Transverse colon (tissue), 4 donors: ENCODE results near the gene MAN1C1. TPM values are rescaled to one million over a fixed set of nuclear protein-coding genes. Genes with fewer than 3 reads are reported as not detected.

Experiments
- DNase-seq: peaks from one replicate; pipeline ENCODE4 v3.0.0-alpha.2; 2019
- H3K27ac ChIP-seq, 4 donors: fragments of 200-600 bp; sonication (generic); 2 replicates each; pipeline ENCODE4 v1.5.1; 2016 to 2018; ENCODE audit warnings: inconsistent platforms in 4 of 4
- H3K27me3 ChIP-seq: fragments of 200-600 bp; sonication (generic); 2 replicates; pipeline ENCODE4 v1.5.1; 2017; ENCODE audit warnings: inconsistent platforms
- H3K36me3 ChIP-seq, 4 donors: fragments of 200-600 bp; sonication (generic); 2 replicates each; pipeline ENCODE4 v1.5.1; 2017 to 2019; ENCODE audit warnings: inconsistent platforms in 4 of 4
- H3K4me1 ChIP-seq, 4 donors: fragments of 200-600 bp; sonication (generic); 2 replicates each; pipeline ENCODE4 v1.5.1; 2017 to 2020; ENCODE audit warnings: inconsistent platforms in 4 of 4
- H3K4me3 ChIP-seq, 4 donors: fragments of 200-600 bp; sonication (generic); 1 replicate in 1 of 4; 2 replicates in 3 of 4; pipeline versions ENCODE4 v1.5.1 to v1.6.1; 2017 to 2019; ENCODE audit warnings: inconsistent platforms in 4 of 4
- H3K9me3 ChIP-seq, 2 donors: fragments of 200-600 bp; sonication (generic); 2 replicates each; pipeline ENCODE4 v1.5.1; 2017 to 2019; ENCODE audit warnings: inconsistent platforms in 2 of 2
- CTCF ChIP-seq, 5 experiments: fragments of 200-600 bp in 3 of 5; fragments of 450-650 bp in 2 of 5; sonication (generic) in 3 of 5; IDR thresholded peaks; 1 replicate in 2 of 5; 2 replicates in 3 of 5; pipeline ENCODE4 v1.5.1; 2016 to 2017; ENCODE audit warnings: antibody characterized with exemption in 5 of 5, inconsistent platforms in 3 of 5, mild to moderate bottlenecking in 2 of 5, moderate library complexity in 1 of 5
- EP300 ChIP-seq: sonication (generic); formaldehyde crosslinking; IDR thresholded peaks from one replicate; pipeline ENCODE4 v1.6.1; 2017; ENCODE audit warnings: antibody characterized with exemption, low read depth
- POLR2A ChIP-seq: fragments of 450-650 bp; IDR thresholded peaks from one replicate; pipeline ENCODE4 v1.6.1; 2016; ENCODE audit warnings: antibody characterized with exemption, mild to moderate bottlenecking, moderate library complexity
- POLR2AphosphoS5 ChIP-seq, 3 donors: sonication (generic); formaldehyde crosslinking; IDR thresholded peaks; one replicate each; pipeline ENCODE4 v1.6.1; 2016; ENCODE audit warnings: antibody characterized with exemption in 3 of 3
- WGBS, 2 donors: methylation state at CpG; one replicate each; pipeline ENCODE4 v1.1.5; 2018; ENCODE audit warnings: low coverage in 1 of 2; 5-methylcytosine and 5-hydroxymethylcytosine counted together
- in situ Hi-C, 4 donors: fragments of 200-750 bp; cut with MboI; loops; one replicate each; pipeline versions ENCODE4 v1.15.0 to v1.15.1; 2017; ENCODE audit warnings: low sequenced_read_pairs in 3 of 4, low pct_ligation_motif_present in 1 of 4, low pct_unique_long_range_greater_than_20kb in 1 of 4
- intact Hi-C: fragments of 100-400 bp; cut with DNase I; formaldehyde crosslinking; loops from one replicate; pipeline ENCODE4 v1.15.1; 2023; ENCODE audit warnings: low total_unique reads
- total RNA-seq, 4 donors: library from RNA; depleted of rRNA; stranded (reverse); fragments of >200 nt; gene quantifications; one replicate each; pipeline ENCODE4 v1.1.0, GENCODE V29; 2016

The MAN1C1 gene
- total RNA-seq, 4 donors from 2014 or later: 2.4 to 6.8 (median 4.3) TPM

- intact Hi-C loops: no loop called here
- H3K36me3 ChIP-seq: no peaks in the 10 kb centered on the region
- in situ Hi-C loops: no loop called here
- no peak overlapping the region for H3K27ac ChIP-seq
- no peak for DNase-seq
- no peaks in the 10 kb centered on the region for H3K27me3 ChIP-seq
- WGBS, 2 donors: 96 to 100% methylated on average over 5 to 11 of the region's 11 CpGs
- no peak for TF ChIP-seq EP300
- H3K4me1 ChIP-seq: peaks cover 0 to 12% (median 5%) of the 10 kb centered on the region in 4 donors
- no peak overlapping the region for H3K4me3 ChIP-seq
- H3K9me3 ChIP-seq: no peaks in the 10 kb centered on the region
Observed at GRCh38 chr1:25685211-25685750, 68.7 kb downstream of the MAN1C1 start.

DNA sequence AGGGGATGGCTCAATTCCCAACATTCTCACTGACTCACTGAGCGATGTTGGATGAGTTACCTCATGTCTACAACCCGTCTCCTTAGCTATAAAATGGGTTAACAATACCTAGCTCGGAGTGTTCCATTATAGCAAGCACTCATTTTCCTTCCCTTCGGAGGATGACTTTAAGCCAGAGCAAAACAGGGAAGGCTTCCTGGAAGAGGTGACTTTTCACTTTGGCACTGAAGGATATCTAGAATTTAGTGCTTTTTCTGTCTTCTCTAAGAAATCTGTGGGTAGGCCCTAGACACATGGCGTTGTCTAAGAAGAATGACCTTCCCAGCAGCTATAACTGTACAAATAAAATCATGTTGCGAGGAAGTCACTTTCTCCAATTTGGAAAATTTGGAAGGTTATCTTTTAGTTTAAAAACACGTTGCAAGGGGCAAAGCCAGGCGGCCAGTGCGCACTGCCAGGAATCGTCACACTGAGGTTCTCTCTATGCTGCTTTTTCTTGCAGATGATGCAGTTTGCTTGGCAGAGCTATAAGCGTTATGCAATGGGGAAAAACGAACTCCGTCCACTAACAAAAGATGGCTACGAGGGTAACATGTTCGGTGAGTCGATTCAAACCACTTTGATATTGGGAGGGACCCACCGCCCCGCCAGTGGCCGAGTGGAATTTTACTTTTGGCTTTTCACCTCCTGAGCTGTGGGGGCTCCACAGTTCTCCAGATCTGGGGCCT, 69.5 kb downstream of the MAN1C1 start:
- Histone ChIP-seq H3K4me3 (no peak overlapping the region), H3K27me3 (no peaks in the 10 kb centered on the region), H3K4me1 (peaks cover 0 to 12% (median 5%) of the 10 kb centered on the region in 4 donors), H3K9me3 (no peaks in the 10 kb centered on the region), H3K27ac (no peak overlapping the region), H3K36me3 (no peaks in the 10 kb centered on the region)
- TF ChIP-seq CTCF (IDR thresholded peaks at IDR 0.05): no peak
- TF ChIP-seq POLR2AphosphoS5 (IDR thresholded peaks at IDR 0.05): no peak
- no peak for TF ChIP-seq EP300
- no peak for TF ChIP-seq POLR2A
- in situ Hi-C loops: no loop called here
- DNase-seq: no peak
- WGBS, 2 donors: 93% methylated on average over 11 to 19 of the region's 19 CpGs
- intact Hi-C loops: no loop called here

GRCh38 chr1:25687221-25688017, 70.8 kb downstream of the MAN1C1 start:
- no peak for DNase-seq
- Histone ChIP-seq H3K4me3 (no peak overlapping the region), H3K9me3 (no peaks in the 10 kb centered on the region), H3K4me1 (peaks cover 0 to 12% (median 5%) of the 10 kb centered on the region in 4 donors), H3K27ac (no peak overlapping the region), H3K36me3 (no peaks in the 10 kb centered on the region), H3K27me3 (no peaks in the 10 kb centered on the region)
- WGBS, 2 donors: 67 to 82% methylated on average over 3 to 6 of the region's 6 CpGs
- in situ Hi-C loops: no loop called here
- no peak for TF ChIP-seq POLR2A
- TF ChIP-seq POLR2AphosphoS5 (IDR thresholded peaks at IDR 0.05): no peak
- TF ChIP-seq CTCF (IDR thresholded peaks at IDR 0.05): no peak
- TF ChIP-seq EP300: no peak
- intact Hi-C loops: no loop called here

- H3K36me3 ChIP-seq: no peaks in the 10 kb centered on the region
- peak overlapping the region; percentile 6 to 58 (median 40) for H3K27ac ChIP-seq
- no peak overlapping the region for H3K4me3 ChIP-seq
- TF ChIP-seq CTCF (IDR thresholded peaks at IDR 0.05) (no peak), POLR2A (no peak), POLR2AphosphoS5 (IDR thresholded peaks at IDR 0.05) (no peak), EP300 (no peak)
- H3K9me3 ChIP-seq: no peaks in the 10 kb centered on the region
- 17 to 37% methylated on average over 1 to 9 of the region's 9 CpGs for WGBS, 2 donors
- DNase-seq: peak; percentile 33
- in situ Hi-C loops: no loop called here
- H3K4me1 ChIP-seq: peaks cover 0 to 15% (median 6%) of the 10 kb centered on the region in 4 donors
- H3K27me3 ChIP-seq: no peaks in the 10 kb centered on the region
- intact Hi-C loops: no loop called here
Observed at GRCh38 chr1:25688390-25689119, 72.0 kb downstream of the MAN1C1 start.
